Mesendoderm (in vitro differentiated cells): Measurements from ENCODE around the gene MSLN.
"Not testable (repeated sequence)": the region's sequence is repeated elsewhere in the genome, so short reads cannot be mapped to it uniquely, and the experiment has no call there.

Experiments
- DNase-seq: peaks from one replicate; pipeline ENCODE4 v3.0.0; 2013
- H2AK5ac ChIP-seq: 2 replicates; pipeline ENCODE4 v1.6.1; 2013; ENCODE audit warnings: low read length, inconsistent platforms
- H2BK120ac ChIP-seq: 2 replicates; pipeline ENCODE4 v1.6.1; 2013; ENCODE audit warnings: low read depth, mild to moderate bottlenecking, low read length, moderate library complexity, mixed read lengths
- H2BK15ac ChIP-seq: replicated peaks from 2 replicates; pipeline ENCODE4 v1.6.1; 2013; ENCODE audit warnings: low read depth, mild to moderate bottlenecking, moderate library complexity
- H2BK5ac ChIP-seq: 2 replicates; pipeline ENCODE4 v1.6.1; 2013; ENCODE audit warnings: low read length, inconsistent platforms
- H3K18ac ChIP-seq: 2 replicates; pipeline ENCODE4 v1.6.1; 2013; ENCODE audit warnings: mild to moderate bottlenecking, low read length, mixed read lengths
- H3K23ac ChIP-seq: one replicate; pipeline ENCODE4 v1.6.1; 2013; ENCODE audit warnings: low read length
- H3K27ac ChIP-seq: 2 replicates; pipeline ENCODE4 v1.5.1; 2013; ENCODE audit warnings: low read depth, mild to moderate bottlenecking, inconsistent platforms, low read length, moderate library complexity
- H3K27me3 ChIP-seq: 2 replicates; pipeline ENCODE4 v1.6.1; 2013; ENCODE audit warnings: low read length, control low read depth, mild to moderate bottlenecking, inconsistent platforms; ENCODE audit not compliant: insufficient read depth, poor library complexity
- H3K36me3 ChIP-seq: 2 replicates; pipeline ENCODE4 v1.6.1; 2013; ENCODE audit warnings: low read length, inconsistent platforms; ENCODE audit not compliant: control insufficient read depth, insufficient read depth
- H3K4ac ChIP-seq: one replicate; pipeline ENCODE4 v1.6.1; 2013; ENCODE audit warnings: low read depth, mild to moderate bottlenecking, low read length, moderate library complexity
- H3K4me1 ChIP-seq: 2 replicates; pipeline ENCODE4 v1.6.1; 2013; ENCODE audit warnings: low read depth, low read length, inconsistent platforms; ENCODE audit not compliant: control insufficient read depth
- H3K4me2 ChIP-seq: 2 replicates; pipeline ENCODE4 v1.6.1; 2013; ENCODE audit warnings: low read length
- H3K4me3 ChIP-seq: 2 replicates; pipeline ENCODE4 v1.5.1; 2013; ENCODE audit warnings: mild to moderate bottlenecking, low read length
- H3K56ac ChIP-seq: one replicate; pipeline ENCODE4 v1.6.1; 2013; ENCODE audit warnings: low read length
- H3K79me1 ChIP-seq: 2 replicates; pipeline ENCODE4 v1.6.1; 2013; ENCODE audit warnings: low read length, inconsistent platforms
- H3K79me2 ChIP-seq: 2 replicates; pipeline ENCODE4 v1.6.1; 2013; ENCODE audit warnings: mild to moderate bottlenecking, low read length; ENCODE audit not compliant: control insufficient read depth, insufficient read depth
- H3K9ac ChIP-seq: 2 replicates; pipeline ENCODE4 v1.6.1; 2013; ENCODE audit warnings: low read length, inconsistent platforms
- H4K5ac ChIP-seq: one replicate; pipeline ENCODE4 v1.6.1; 2013; ENCODE audit warnings: low read length
- H4K8ac ChIP-seq: one replicate; pipeline ENCODE4 v1.6.1; 2013; ENCODE audit warnings: low read depth, mild to moderate bottlenecking, control low read depth, low read length, moderate library complexity
- WGBS: extraction: QIAGEN DNeasy Blood & Tissue Kit; methylation state at CpG from one replicate; pipeline ENCODE4 v1.1.7; 2013; ENCODE audit warnings: low lambda C conversion rate, missing lambda C conversion rate; ENCODE audit not compliant: insufficient coverage; ENCODE audit errors: extremely low coverage; 5-methylcytosine and 5-hydroxymethylcytosine counted together

The MSLN gene

DNA sequence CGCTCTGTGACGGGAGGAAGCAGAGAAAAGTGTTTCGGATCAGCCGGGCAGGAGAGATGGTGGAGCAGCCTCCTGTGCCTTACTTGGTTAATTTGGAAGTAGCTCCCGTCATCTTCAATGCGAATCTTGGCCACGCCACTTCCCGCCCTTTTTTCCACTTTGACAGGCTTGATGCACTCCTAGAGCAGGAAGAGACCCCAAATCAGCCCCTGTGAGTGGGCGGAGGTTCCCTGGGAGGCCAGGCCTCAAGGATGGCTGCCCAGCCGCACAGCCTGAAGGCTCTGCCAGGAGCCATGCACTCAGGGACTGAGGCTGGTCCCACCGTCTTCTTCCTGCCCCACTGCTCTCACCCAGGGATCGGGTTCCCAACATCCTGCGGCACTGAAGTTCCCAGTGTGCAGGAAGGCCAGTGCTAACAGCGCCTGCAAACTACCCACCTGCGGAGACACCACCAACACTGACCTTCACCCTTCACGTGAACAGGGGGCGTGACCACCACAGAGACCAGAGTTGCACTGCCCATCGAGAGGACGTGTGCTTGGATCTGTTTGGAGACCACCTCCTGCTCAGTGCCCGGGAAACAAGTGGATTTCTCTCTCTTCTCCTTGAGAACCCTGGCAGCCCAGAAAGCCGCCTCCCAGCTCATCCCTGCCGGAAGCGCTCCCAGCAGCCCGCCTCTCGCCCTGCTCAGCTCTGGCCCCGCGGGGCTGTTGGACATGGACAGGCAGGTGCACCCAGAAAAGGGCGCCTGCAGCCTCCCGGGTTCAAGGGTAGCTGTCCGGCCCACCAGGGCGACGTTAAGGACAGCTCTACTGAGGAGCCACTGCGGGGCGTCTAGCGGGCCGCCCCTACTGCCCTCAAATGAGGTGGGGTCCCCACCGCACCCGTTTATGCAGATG is 20.7 kb upstream of the MSLN start:
- H3K18ac ChIP-seq, result no peak overlapping the region
- no peaks in the 10 kb centered on the region for H3K27me3 ChIP-seq
- no peak overlapping the region for H2AK5ac ChIP-seq
- H3K79me1 ChIP-seq, result no peaks in the 10 kb centered on the region
- peak overlapping the region; percentile 34 for H3K4me2 ChIP-seq
- no peak overlapping the region for H3K4ac ChIP-seq
- no peaks in the 10 kb centered on the region for H3K36me3 ChIP-seq
- H3K56ac ChIP-seq, result peak overlapping the region; percentile 81
- peak overlapping the region; percentile 86 for H3K9ac ChIP-seq
- WGBS, result no CpG with 5 or more reads among the region's 38 CpGs
- H4K8ac ChIP-seq, result no peak overlapping the region
- peak overlapping the region; percentile 29 for H3K23ac ChIP-seq
- no peak overlapping the region for H4K5ac ChIP-seq
- DNase-seq, result no peak
- H3K4me3 ChIP-seq, result peak overlapping the region; percentile 64
- no peak overlapping the region for H2BK15ac ChIP-seq
- H2BK120ac ChIP-seq, result no peak overlapping the region
- H3K79me2 ChIP-seq, result no peaks in the 10 kb centered on the region
- H3K27ac ChIP-seq, result no peak overlapping the region
- H2BK5ac ChIP-seq, result no peak overlapping the region
- no peaks in the 10 kb centered on the region for H3K4me1 ChIP-seq

- H3K36me3 ChIP-seq, result no peaks in the 10 kb centered on the region
- H4K8ac ChIP-seq, result no peak overlapping the region
- peak overlapping the region; percentile 85 for H3K18ac ChIP-seq
- no peak overlapping the region for H3K23ac ChIP-seq
- no peak overlapping the region for H2AK5ac ChIP-seq
- no peaks in the 10 kb centered on the region for H3K79me2 ChIP-seq
- no peak overlapping the region for H3K27ac ChIP-seq
- H3K56ac ChIP-seq, result peak overlapping the region; percentile 81
- H4K5ac ChIP-seq, result no peak overlapping the region
- H2BK15ac ChIP-seq, result no peak overlapping the region
- DNase-seq, result no peak
- peak overlapping the region; percentile 86 for H3K9ac ChIP-seq
- H3K4ac ChIP-seq, result peak overlapping the region; percentile 88
- peak overlapping the region; percentile 64 for H3K4me3 ChIP-seq
- no peaks in the 10 kb centered on the region for H3K27me3 ChIP-seq
- H3K4me2 ChIP-seq, result peak overlapping the region; percentile 34
- no peaks in the 10 kb centered on the region for H3K4me1 ChIP-seq
- no peaks in the 10 kb centered on the region for H3K79me1 ChIP-seq
- no peak overlapping the region for H2BK5ac ChIP-seq
- no CpG with 5 or more reads among the region's 22 CpGs for WGBS
- no peak overlapping the region for H2BK120ac ChIP-seq
Observed at GRCh38 chr16:740459-740763, 20.1 kb upstream of the MSLN start.

DNA sequence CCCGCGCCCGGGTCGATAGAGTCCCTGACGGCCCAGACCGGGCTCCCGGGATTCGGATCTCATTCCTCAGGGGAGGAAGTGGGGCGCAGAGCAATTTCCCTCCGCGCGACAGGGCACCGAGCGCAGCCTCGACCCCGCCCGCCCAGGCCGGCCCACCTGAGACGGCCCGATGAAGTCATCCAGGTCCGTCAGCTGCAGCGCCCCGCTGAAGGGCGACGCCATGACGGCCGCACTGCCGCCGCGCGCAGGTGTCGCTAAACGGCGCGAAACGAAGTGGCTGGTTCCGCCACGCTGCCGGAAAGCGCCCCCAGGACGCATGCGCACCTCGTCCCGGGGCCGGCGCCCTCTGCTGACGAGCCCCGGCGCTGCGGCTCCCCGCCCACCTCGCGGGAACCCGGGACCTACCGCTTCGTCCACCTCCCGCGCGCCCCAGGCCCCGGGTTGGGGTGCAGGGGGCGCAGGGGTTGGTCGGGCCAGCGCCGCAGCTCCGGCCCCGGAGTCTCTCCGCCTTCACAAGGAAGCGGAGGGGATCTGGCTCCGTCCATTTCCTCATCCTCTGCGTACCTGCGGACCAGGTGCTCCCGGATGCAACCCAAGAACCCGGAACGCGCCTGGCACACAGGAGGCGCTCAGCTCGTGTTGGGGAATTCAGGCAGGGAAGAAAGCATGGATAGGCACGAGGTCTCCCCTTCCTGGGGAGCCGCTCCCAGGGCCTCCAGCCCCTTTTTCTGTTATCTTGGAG is 19.6 kb upstream of the MSLN start, which contains the start of gene CIAO3:
CIAO3 (minus strand) TSS at position 234 of the 742 bp plus-strand sequence; CDS start at position 222, 12 bp downstream.
- H3K27ac ChIP-seq, result no peak within 1 kb of the TSS
- H3K4me3 ChIP-seq, result peak within 1 kb of the TSS; percentile 64

GRCh38 chr16:741986-742629 is 18.4 kb upstream of the MSLN start:
- no peak for DNase-seq
- H3K27ac ChIP-seq, result no peak overlapping the region
- no peak overlapping the region for H2BK5ac ChIP-seq
- H3K36me3 ChIP-seq, result no peaks in the 10 kb centered on the region
- no peak overlapping the region for H3K23ac ChIP-seq
- no peak overlapping the region for H3K56ac ChIP-seq
- no peaks in the 10 kb centered on the region for H3K79me1 ChIP-seq
- H3K18ac ChIP-seq, result no peak overlapping the region
- WGBS, result no CpG with 5 or more reads among the region's 15 CpGs
- no peak overlapping the region for H4K8ac ChIP-seq
- H3K4me3 ChIP-seq, result no peak overlapping the region
- no peak overlapping the region for H2BK15ac ChIP-seq
- no peak overlapping the region for H4K5ac ChIP-seq
- H3K4me2 ChIP-seq, result no peak overlapping the region
- H3K79me2 ChIP-seq, result no peaks in the 10 kb centered on the region
- H3K27me3 ChIP-seq, result no peaks in the 10 kb centered on the region
- no peak overlapping the region for H3K4ac ChIP-seq
- H3K9ac ChIP-seq, result no peak overlapping the region
- no peak overlapping the region for H2AK5ac ChIP-seq
- H2BK120ac ChIP-seq, result no peak overlapping the region
- H3K4me1 ChIP-seq, result no peaks in the 10 kb centered on the region

More for the DNA sequence above, 19.6 kb upstream of the MSLN start, which contains the start of gene CIAO3:
- no peak within 1 kb of the TSS for H2BK15ac ChIP-seq
- no peak within 1 kb of the TSS for H2BK120ac ChIP-seq
- H3K4ac ChIP-seq, result peak within 1 kb of the TSS; percentile 96
- peak within 1 kb of the TSS; percentile 85 for H3K18ac ChIP-seq
- H3K79me2 ChIP-seq, result no peaks in the 10 kb centered on the region
- H3K9ac ChIP-seq, result peak within 1 kb of the TSS; percentile 88
- no peaks in the 10 kb centered on the region for H3K4me1 ChIP-seq
- H4K8ac ChIP-seq, result no peak within 1 kb of the TSS
- WGBS, result no CpG with 5 or more reads among the region's 79 CpGs
- no peaks in the 10 kb centered on the region for H3K36me3 ChIP-seq
- H4K5ac ChIP-seq, result no peak within 1 kb of the TSS
- H2BK5ac ChIP-seq, result no peak within 1 kb of the TSS
- peak within 1 kb of the TSS; percentile 29 for H3K23ac ChIP-seq
- H2AK5ac ChIP-seq, result no peak within 1 kb of the TSS
- no peaks in the 10 kb centered on the region for H3K27me3 ChIP-seq
- peak; percentile 95 for DNase-seq
- H3K4me2 ChIP-seq, result peak within 1 kb of the TSS; percentile 75
- H3K79me1 ChIP-seq, result no peaks in the 10 kb centered on the region
- peak within 1 kb of the TSS; percentile 92 for H3K56ac ChIP-seq

- not testable (repeated sequence) for H3K4me1 ChIP-seq, H3K79me2 ChIP-seq, H3K23ac ChIP-seq, H3K56ac ChIP-seq, H2BK5ac ChIP-seq, H4K8ac ChIP-seq, DNase-seq, H4K5ac ChIP-seq, H2AK5ac ChIP-seq, H3K79me1 ChIP-seq, H3K4me2 ChIP-seq, H3K27me3 ChIP-seq, H3K27ac ChIP-seq, H3K36me3 ChIP-seq, H3K4ac ChIP-seq, H3K4me3 ChIP-seq, H3K9ac ChIP-seq, H2BK15ac ChIP-seq, H3K18ac ChIP-seq, H2BK120ac ChIP-seq
- WGBS, result no CpG with 5 or more reads among the region's 14 CpGs
Observed at GRCh38 chr16:742894-743293, 17.6 kb upstream of the MSLN start.
